Panc1 (cell line): ENCODE results near the gene ELK3. TPM values are rescaled to one million over a fixed set of nuclear protein-coding genes. Genes with fewer than 3 reads are reported as not detected.

ENCODE experiments used
- ATAC-seq: fragments of 200-7000 bp; cut with Tn5 transposase; 2 replicates; pipeline ENCODE4 v1.9.1; 2020; ENCODE audit warnings: mild to moderate bottlenecking, moderate library complexity
- Bru-seq: library from RNA; stranded (reverse); fragments of 400-500 nt; gene quantifications from one replicate; lab custom pipeline; 2021; lab: Mats Ljungman, UMichigan
- BruChase-seq, 2 experiments: library from RNA; stranded (reverse); fragments of 400-500 nt; gene quantifications; one replicate each; lab custom pipeline; 2021; lab: Mats Ljungman, UMichigan
- BruUV-seq: library from RNA; stranded (reverse); fragments of 400-500 nt; replicated peaks from 2 replicates; lab custom pipeline; 2021; lab: Mats Ljungman, UMichigan
- CTCF ChIA-PET: fragments of 300-600 bp; sonication (Branson Sonifier 250); formaldehyde crosslinking; loops from one replicate; lab custom pipeline; 2022; ENCODE audit warnings: antibody characterized with exemption; lab: Charles Lee
- POLR2A ChIA-PET: fragments of 300-600 bp; sonication (Branson Sonifier 250); formaldehyde crosslinking; loops from one replicate; lab custom pipeline; 2022; ENCODE audit warnings: antibody characterized with exemption; lab: Charles Lee
- DNase-seq: peaks from one replicate; pipeline ENCODE4 v3.0.0-alpha.2; 2010; ENCODE audit warnings: low read depth, low spot score
- H3K27ac ChIP-seq: 2 replicates; pipeline ENCODE4 v1.5.1; 2011; ENCODE audit warnings: mild to moderate bottlenecking, low read length, inconsistent platforms
- H3K27me3 ChIP-seq: fragments of 200-500 bp; sonication (Bioruptor generic); 2 replicates; pipeline ENCODE4 v1.6.0; 2014; ENCODE audit warnings: low read length, inconsistent platforms; ENCODE audit not compliant: control insufficient read depth, insufficient read depth
- H3K36me3 ChIP-seq: fragments of 200-500 bp; sonication (Bioruptor generic); 2 replicates; pipeline ENCODE4 v1.5.1; 2014; ENCODE audit warnings: inconsistent platforms, mild to moderate bottlenecking, low read length, moderate library complexity; ENCODE audit not compliant: control insufficient read depth, insufficient read depth
- H3K4me1 ChIP-seq: 2 replicates; pipeline ENCODE4 v1.5.1; 2011; ENCODE audit warnings: inconsistent platforms, mild to moderate bottlenecking, low read length, moderate library complexity; ENCODE audit not compliant: control insufficient read depth, insufficient read depth
- H3K4me3 ChIP-seq, 2 experiments: 2 replicates each; pipeline ENCODE4 v1.5.1; 2011 to 2012; ENCODE audit warnings: low read depth in 2 of 2, low read length in 2 of 2, mild to moderate bottlenecking in 2 of 2, inconsistent platforms in 1 of 2, moderate library complexity in 1 of 2
- H3K9me3 ChIP-seq: fragments of 200-500 bp; sonication (Bioruptor generic); 2 replicates; pipeline ENCODE4 v1.5.1; 2014; ENCODE audit warnings: low read depth, mild to moderate bottlenecking, inconsistent platforms, low read length, moderate library complexity; ENCODE audit not compliant: control insufficient read depth, insufficient read depth
- POLR2AphosphoS5 ChIP-seq: IDR thresholded peaks from 2 replicates; pipeline ENCODE4 v1.6.1; 2012; ENCODE audit warnings: mild to moderate bottlenecking, low read depth, low read length, moderate library complexity
- SIN3A ChIP-seq: IDR thresholded peaks from 2 replicates; pipeline ENCODE4 v1.6.1; 2012; ENCODE audit warnings: low read depth, mild to moderate bottlenecking, low read length, moderate library complexity, borderline replicate concordance; ENCODE audit not compliant: insufficient read depth
- TCF7L2 ChIP-seq: IDR thresholded peaks from 2 replicates; pipeline ENCODE4 v1.6.1; 2011; ENCODE audit warnings: mild to moderate bottlenecking, low read depth, low read length, inconsistent platforms
- in situ Hi-C: cut with HindIII; loops from 2 replicates; pipeline ENCODE4 v1.10.0; 2016; ENCODE audit warnings: low sequenced_read_pairs, low pct_unique_long_range_greater_than_20kb
- intact Hi-C: fragments of 100-400 bp; cut with micrococcal nuclease; formaldehyde crosslinking; loops from one replicate; pipeline ENCODE4 v1.10.0; 2022; ENCODE audit not compliant: unreplicated experiment
- long read RNA-seq: library from polyadenylated mRNA; unstranded; transcript quantifications from one replicate; pipeline ENCODE4 v2.0.0, GENCODE V29; 2021; ENCODE audit not compliant: unreplicated experiment
- polyA plus RNA-seq: library from polyadenylated mRNA; unstranded; fragments of >200 nt; gene quantifications from one replicate; pipeline ENCODE4 v1.2.1, GENCODE V29; 2012; ENCODE audit warnings: missing spikeins; ENCODE audit not compliant: insufficient read length
- total RNA-seq: library from RNA; stranded (reverse); gene quantifications from one replicate; pipeline ENCODE4 v1.2.1, GENCODE V29; 2021; ENCODE audit not compliant: unreplicated experiment
- TF ChIP-seq, protein P1 (sequence below): fragments of 450-650 bp; IDR thresholded peaks from 2 replicates; pipeline ENCODE4 v1.5.1; 2017; ENCODE audit warnings: mild to moderate bottlenecking
- TF ChIP-seq, protein P2 (sequence below), 2 experiments: IDR thresholded peaks; 2 replicates each; pipeline ENCODE4 v1.6.1; 2011 to 2012; ENCODE audit warnings: low read depth in 2 of 2, control low read depth in 1 of 2, low read length in 1 of 2, mild to moderate bottlenecking in 1 of 2, moderate library complexity in 1 of 2; ENCODE audit not compliant: insufficient read depth in 1 of 2

The ELK3 gene
- total RNA-seq: 25.1 TPM
- polyA plus RNA-seq: 21.8 TPM
- Bru-seq, nascent RNA: percentile 66 among the genes with signal in this experiment
- percentile 62 among the genes with signal in this experiment for BruChase-seq, experiment 1, labeled RNA remaining after a 2-hour chase
- percentile 71 among the genes with signal in this experiment for BruChase-seq, experiment 2, labeled RNA remaining after a 6-hour chase
- long read RNA-seq, full-length matches to known transcripts: 11 of 31 reads
- long read RNA-seq, partial matches to known transcripts: 12 of 31 reads
- long read RNA-seq, other reads (novel, unspliced or antisense): 8 of 31 reads

DNA sequence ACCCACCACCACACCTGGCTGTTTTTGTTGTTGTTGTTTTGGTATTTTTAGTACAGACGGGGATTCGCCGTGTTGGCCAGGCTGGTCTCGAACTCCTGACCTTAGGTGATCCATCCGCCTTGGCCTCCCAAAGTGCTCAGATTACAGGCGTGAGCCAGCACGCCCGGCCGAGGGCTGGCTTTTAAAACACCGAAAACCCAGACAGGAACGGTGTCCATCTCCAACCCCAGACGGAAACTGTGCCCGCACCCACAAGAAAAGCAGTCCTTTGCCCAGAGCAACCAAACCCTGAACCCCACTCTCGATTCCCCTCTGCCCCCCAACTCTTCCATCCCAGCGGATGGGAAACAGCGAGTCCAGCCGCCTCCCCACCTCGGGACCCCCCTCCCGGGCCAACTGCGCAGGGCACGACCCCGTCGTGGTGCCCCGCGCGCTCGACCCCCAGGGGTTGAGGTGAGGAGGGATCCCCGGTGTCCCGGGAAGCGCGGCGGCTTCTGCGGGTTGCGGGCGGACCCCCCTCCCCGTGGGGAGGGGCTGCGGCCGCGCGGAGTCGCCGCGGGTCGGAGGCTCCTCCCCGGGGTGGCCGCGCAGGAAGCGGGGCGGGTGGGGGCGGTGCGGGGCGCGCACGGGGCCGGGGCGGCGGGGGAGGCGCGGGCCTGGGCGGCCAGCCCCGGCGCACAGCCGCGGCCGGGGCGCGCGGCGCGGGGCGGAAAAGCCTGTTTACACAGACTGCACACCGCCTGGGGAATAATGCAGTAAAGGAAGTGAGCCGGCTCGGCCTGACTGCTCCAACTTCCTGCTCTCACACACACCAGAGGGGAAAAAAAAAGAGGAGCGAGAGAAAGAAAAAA, at the start of gene ELK3:
ELK3 (plus strand) TSS at position 651 of the 851 bp plus-strand sequence.
- intact Hi-C loops (no loop called here), in situ Hi-C loops (no loop called here)
- peak within 1 kb of the TSS; percentile 91 to 92 for H3K4me3 ChIP-seq
- H3K4me1 ChIP-seq: peaks cover 28% of the 10 kb centered on the region
- ATAC-seq (peak; percentile 71), DNase-seq (no peak)
- H3K36me3 ChIP-seq: no peaks in the 10 kb centered on the region; the same call in 1 of the 2 replicates
- ChIA-PET CTCF (no interaction called here), POLR2A (no interaction called here)
- no peaks in the 10 kb centered on the region for H3K9me3 ChIP-seq
- no TSS peak for BruUV-seq
- no peaks in the 10 kb centered on the region for H3K27me3 ChIP-seq
- H3K27ac ChIP-seq: peak within 1 kb of the TSS; percentile 87
- TF ChIP-seq, protein P1, sequence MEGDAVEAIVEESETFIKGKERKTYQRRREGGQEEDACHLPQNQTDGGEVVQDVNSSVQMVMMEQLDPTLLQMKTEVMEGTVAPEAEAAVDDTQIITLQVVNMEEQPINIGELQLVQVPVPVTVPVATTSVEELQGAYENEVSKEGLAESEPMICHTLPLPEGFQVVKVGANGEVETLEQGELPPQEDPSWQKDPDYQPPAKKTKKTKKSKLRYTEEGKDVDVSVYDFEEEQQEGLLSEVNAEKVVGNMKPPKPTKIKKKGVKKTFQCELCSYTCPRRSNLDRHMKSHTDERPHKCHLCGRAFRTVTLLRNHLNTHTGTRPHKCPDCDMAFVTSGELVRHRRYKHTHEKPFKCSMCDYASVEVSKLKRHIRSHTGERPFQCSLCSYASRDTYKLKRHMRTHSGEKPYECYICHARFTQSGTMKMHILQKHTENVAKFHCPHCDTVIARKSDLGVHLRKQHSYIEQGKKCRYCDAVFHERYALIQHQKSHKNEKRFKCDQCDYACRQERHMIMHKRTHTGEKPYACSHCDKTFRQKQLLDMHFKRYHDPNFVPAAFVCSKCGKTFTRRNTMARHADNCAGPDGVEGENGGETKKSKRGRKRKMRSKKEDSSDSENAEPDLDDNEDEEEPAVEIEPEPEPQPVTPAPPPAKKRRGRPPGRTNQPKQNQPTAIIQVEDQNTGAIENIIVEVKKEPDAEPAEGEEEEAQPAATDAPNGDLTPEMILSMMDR: no peak
- TF ChIP-seq, protein P2, sequence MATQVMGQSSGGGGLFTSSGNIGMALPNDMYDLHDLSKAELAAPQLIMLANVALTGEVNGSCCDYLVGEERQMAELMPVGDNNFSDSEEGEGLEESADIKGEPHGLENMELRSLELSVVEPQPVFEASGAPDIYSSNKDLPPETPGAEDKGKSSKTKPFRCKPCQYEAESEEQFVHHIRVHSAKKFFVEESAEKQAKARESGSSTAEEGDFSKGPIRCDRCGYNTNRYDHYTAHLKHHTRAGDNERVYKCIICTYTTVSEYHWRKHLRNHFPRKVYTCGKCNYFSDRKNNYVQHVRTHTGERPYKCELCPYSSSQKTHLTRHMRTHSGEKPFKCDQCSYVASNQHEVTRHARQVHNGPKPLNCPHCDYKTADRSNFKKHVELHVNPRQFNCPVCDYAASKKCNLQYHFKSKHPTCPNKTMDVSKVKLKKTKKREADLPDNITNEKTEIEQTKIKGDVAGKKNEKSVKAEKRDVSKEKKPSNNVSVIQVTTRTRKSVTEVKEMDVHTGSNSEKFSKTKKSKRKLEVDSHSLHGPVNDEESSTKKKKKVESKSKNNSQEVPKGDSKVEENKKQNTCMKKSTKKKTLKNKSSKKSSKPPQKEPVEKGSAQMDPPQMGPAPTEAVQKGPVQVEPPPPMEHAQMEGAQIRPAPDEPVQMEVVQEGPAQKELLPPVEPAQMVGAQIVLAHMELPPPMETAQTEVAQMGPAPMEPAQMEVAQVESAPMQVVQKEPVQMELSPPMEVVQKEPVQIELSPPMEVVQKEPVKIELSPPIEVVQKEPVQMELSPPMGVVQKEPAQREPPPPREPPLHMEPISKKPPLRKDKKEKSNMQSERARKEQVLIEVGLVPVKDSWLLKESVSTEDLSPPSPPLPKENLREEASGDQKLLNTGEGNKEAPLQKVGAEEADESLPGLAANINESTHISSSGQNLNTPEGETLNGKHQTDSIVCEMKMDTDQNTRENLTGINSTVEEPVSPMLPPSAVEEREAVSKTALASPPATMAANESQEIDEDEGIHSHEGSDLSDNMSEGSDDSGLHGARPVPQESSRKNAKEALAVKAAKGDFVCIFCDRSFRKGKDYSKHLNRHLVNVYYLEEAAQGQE (IDR thresholded peaks at IDR 0.05; ENCODE audit: insufficient read depth in 1 of 2, low read depth in 2 of 2, low read length in 1 of 2): no peak
- TF ChIP-seq POLR2AphosphoS5: no peak
- no peak for TF ChIP-seq SIN3A
- no peak for TF ChIP-seq TCF7L2

DNA sequence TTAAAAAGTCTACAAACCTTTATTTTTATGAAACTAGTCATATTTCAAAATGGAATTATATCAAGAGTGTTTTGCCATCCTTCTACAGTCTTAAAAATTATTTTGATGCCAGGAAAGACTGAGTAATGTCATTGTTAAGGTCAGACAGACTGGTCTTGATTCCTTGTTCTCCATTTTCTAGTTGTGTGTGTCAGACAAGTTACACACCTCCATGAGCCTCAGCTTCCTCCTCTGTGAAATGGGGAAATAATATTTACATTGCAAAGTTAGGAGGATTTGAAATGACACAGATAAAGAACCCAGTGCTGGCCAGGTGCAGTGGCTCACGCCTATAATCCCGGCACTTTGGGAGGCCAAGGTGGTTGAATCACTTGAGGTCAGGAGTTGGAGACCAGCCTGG, 47.4 kb upstream of the ELK3 start:
- ChIA-PET POLR2A (no interaction called here), CTCF (no interaction called here)
- intact Hi-C loops (no loop called here), in situ Hi-C loops (no loop called here)
- no peaks in the 10 kb centered on the region for H3K4me1 ChIP-seq
- no peaks in the 10 kb centered on the region for H3K36me3 ChIP-seq
- TF ChIP-seq TCF7L2 (no peak), POLR2AphosphoS5 (no peak)
- TF ChIP-seq, protein P1: no peak
- no peaks in the 10 kb centered on the region for H3K9me3 ChIP-seq
- no peak overlapping the region for H3K4me3 ChIP-seq
- no TSS peak for BruUV-seq
- no peak for DNase-seq
- ATAC-seq: no peak
- no peaks in the 10 kb centered on the region for H3K27me3 ChIP-seq
- no peak overlapping the region for H3K27ac ChIP-seq
